ENCODE measurements around the gene GRIK3.

DNA sequence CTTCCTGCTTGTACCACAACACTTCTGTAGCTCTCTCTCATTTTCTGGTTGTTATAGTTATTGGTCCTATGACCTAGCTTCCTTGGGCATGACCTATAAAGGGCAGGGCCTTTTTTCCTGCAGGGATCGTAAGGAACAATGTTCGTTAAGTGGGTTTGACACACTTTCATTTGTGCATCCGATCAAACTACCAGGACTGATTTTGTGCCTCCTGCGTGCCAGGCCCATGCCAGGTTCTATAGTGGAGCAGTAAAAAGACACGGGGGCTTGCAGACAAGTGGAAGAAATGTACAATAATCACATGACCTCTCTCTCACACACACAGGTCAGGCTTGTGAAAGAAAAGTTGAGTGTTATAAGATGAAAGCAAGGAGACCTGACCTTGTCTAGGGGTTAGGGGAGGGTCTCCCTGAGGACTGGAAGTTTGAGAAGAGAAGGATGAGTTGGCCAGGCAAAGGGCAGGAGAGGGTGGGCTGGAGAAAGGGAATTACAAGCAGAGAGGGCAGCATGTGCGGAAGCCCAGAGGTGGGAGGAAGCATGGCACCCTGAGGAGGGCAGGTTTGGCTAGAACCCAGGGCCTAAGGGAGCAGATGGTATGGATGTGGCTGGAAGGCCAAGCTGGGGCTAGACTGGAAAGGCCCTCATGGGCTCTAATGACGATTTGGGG is 145.4 kb downstream of the GRIK3 start:
- TF ChIP-seq, protein P1, sequence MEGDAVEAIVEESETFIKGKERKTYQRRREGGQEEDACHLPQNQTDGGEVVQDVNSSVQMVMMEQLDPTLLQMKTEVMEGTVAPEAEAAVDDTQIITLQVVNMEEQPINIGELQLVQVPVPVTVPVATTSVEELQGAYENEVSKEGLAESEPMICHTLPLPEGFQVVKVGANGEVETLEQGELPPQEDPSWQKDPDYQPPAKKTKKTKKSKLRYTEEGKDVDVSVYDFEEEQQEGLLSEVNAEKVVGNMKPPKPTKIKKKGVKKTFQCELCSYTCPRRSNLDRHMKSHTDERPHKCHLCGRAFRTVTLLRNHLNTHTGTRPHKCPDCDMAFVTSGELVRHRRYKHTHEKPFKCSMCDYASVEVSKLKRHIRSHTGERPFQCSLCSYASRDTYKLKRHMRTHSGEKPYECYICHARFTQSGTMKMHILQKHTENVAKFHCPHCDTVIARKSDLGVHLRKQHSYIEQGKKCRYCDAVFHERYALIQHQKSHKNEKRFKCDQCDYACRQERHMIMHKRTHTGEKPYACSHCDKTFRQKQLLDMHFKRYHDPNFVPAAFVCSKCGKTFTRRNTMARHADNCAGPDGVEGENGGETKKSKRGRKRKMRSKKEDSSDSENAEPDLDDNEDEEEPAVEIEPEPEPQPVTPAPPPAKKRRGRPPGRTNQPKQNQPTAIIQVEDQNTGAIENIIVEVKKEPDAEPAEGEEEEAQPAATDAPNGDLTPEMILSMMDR (IDR thresholded peaks at IDR 0.05): no peak
- no peak for TF ChIP-seq POLR2A (IDR thresholded peaks at IDR 0.05)
